GM19238 (cell line): Measurements from ENCODE around the gene SS18L1.

Experiments
- DNase-seq: peaks from one replicate; pipeline ENCODE4 v3.0.0; 2011; ENCODE audit warnings: low spot score; ENCODE audit not compliant: insufficient read length

Gene SS18L1

DNA sequence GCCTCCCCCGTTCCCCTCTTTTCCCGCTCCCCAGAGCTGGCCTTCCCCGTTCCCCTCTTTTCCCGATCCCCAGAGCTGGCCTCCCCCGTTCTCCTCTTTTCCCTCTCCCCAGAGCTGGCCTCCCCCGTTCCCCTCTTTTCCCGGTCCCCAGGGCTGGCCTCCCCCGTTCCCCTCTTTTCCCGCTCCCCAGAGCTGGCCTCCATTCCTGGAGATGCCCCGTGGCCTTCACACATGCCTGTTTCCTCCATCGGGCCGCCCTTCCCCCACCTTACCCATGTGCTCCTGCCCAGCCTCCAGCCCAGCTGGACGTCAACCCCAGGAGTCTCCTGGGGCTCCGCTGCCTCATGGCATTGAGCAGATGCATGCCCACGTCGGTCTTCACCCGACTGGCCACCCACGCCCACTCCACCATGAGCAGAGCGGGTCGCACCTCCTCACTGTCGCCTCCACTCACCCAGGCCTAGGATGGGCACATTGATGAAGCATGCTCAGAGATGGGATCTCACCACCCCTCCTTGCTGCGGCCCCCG lies 8.3 kb downstream of the SS18L1 start:
- no peak for DNase-seq

DNA sequence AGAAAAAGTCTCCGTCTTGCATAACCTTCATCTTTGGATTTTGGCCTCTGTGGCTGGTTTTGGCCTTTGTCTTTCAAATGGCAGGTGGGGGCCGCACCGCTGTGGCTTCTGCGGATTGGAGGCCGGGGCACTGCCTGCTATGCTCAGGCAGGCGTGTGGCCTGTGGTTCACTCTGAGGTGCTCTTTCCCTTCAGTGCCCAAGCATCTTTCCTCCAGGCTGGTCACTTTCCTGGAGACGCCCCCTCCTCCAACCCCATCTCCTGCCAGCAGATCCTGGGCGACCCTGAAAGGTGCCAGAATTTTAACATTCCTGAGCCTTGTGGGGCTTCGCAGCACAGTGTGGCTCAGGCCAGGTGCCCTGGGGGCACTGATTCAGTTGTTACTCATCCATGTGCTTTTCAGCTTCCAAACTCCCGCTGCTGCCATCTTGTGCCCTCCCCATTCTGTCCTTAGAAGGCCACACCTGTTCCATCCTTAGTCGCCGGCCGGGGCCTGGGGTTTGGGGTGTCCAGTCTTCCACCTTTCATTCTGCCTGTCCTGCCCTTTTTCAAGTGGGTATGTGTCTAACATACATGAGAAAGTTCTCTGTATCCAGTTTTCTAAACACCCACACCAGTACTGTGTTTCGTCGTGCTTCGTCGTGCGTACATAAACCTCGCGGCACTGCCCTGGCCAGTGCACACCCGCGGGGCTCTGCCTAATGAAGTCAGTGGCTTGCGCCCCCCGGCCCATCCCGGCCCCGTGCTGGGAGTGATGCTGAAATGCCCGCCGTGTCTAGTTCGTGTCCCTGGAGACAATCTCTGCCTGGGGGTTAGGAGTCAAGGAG lies 12.1 kb downstream of the SS18L1 start:
- no peak for DNase-seq

GRCh38 chr20:62156254-62156556 lies 12.6 kb downstream of the SS18L1 start:
- DNase-seq, result no peak

DNA sequence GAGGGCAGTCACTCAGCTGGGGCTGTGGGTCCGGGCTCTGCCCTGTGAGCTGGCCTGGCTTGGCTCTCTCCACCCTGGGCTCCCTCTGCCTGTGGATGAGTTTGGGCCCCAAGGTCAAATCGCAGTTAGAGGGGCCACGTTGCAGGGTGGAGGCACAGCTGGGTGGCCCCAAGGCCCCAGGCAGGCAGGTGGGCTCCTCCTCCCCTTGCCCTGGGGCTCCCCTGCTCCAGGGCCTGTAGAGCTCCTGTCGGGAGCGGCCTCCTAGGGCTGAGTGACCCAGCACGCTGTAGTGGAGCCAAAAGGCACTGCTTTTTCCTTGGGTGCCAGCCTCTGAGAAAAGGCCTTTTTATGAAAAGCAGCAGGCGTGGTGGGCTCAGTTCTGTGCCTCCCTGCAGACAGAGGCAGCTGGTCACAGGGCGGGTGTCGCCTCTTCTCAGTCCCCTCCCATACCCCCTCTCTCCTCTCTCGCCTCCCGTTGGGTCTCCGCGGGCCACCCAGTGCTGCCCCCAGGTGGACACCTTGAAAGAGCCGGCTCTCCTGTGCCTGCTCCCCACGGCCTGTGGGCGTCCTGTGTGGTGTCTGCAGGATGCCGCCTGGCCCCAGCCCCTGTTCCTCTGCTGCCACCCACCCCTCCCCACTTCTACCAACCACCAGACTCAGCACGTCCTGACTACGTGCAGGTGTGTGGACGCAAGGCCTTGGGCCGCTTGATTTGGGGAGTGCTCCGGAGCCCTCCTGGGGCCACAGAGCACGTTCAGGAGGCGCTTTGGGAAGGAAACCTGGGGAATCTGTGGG lies 13.2 kb downstream of the SS18L1 start:
- DNase-seq, result peak; percentile 82

DNA sequence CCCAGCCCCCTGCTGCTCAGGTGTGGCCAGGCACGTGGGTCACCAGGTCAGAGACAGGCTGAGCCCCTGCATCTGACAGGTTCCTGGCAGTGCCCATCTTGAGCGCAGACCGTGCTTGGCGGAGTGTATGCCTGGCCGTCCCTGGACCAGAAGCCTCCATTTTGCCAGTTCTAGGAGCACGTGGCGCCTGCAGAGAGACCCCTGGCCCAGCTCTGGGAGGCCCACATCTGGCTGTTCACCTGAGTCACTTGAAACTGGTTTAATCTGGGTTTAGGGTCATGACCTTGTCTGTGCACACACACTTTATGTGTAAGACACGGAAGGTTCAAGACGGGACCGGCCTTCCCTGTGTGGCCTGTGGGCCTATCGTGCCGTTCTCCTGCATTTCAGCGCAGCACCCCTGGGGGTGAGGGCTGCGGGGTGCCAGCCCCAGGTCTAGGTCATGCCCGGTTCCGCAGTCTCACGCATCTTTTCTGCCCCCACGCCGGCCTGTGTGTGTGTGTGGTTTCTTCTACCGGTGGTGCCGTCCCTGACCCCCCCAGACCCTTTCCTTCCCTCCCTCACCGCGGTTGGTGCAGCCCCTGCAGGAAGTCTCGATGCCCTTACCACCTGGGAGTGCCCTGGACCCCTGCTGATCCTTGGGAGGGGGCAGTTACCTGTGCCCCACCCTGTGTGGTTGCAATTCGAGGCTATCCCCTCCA lies 14.0 kb downstream of the SS18L1 start:
- no peak for DNase-seq

GRCh38 chr20:62158088-62158400 lies 14.5 kb downstream of the SS18L1 start:
- DNase-seq, result no peak

- DNase-seq, result no peak
Observed at GRCh38 chr20:62158541-62158940, 15.0 kb downstream of the SS18L1 start.

DNA sequence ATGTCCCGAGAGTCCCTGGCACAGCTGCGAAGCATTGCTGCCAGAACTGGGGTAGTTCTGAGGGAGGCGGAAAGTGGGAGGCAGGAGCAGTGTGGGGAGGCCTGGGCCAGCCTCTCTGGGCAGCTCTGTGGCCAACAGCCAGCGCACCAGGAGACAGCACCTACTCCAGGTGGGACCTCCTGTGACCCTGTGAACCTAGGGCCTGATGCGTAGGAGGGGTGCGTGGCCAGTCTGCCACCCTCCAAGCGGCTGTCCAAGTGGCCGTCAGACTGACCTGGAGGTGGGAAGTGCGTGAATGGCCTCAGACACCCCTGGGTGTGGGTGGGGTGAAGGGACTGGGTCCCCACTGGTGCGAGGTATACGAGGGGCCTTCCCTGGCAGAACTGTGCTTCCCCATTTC lies 15.5 kb downstream of the SS18L1 start:
- DNase-seq, result no peak

DNA sequence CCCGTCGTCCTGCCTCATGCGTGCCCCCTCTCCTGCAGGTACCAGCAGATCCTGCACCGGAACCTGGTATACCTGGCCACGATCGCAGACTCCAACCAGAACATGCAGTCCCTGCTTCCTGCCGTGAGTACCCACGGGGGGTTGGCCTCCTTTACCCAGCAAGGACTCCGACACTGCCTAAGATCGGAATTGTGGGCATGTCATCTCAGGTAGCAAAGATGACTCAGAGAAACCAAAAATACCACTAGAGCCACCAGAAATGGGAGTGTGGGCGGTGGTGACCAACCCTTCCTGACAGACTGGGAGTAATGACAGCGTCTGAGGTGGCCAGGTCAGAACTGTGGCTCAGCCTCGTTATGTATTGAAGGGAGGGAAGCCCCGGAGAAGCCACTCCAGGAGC lies 16.3 kb downstream of the SS18L1 start:
- no peak for DNase-seq

GRCh38 chr20:62160253-62160652 lies 16.7 kb downstream of the SS18L1 start:
- DNase-seq, result no peak

GRCh38 chr20:62160876-62161275 lies 17.3 kb downstream of the SS18L1 start:
- DNase-seq, result no peak

DNA sequence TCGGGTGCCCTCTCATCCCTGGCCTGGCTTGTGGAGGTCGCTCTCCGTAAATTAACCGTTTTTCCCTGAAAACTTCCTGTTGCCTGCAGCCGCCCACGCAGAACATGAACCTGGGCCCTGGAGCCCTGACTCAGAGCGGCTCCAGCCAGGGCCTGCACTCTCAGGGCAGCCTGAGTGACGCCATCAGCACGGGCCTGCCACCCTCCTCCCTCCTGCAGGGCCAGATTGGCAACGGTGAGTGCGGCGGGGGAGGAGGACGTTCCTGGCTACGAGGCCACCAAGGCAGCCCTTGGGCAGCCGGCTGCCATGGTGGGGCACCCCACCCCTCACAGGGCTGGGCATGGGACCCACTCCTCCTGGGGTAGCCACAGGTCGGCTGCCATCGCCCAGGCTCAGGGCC lies 17.8 kb downstream of the SS18L1 start:
- no peak for DNase-seq

DNA sequence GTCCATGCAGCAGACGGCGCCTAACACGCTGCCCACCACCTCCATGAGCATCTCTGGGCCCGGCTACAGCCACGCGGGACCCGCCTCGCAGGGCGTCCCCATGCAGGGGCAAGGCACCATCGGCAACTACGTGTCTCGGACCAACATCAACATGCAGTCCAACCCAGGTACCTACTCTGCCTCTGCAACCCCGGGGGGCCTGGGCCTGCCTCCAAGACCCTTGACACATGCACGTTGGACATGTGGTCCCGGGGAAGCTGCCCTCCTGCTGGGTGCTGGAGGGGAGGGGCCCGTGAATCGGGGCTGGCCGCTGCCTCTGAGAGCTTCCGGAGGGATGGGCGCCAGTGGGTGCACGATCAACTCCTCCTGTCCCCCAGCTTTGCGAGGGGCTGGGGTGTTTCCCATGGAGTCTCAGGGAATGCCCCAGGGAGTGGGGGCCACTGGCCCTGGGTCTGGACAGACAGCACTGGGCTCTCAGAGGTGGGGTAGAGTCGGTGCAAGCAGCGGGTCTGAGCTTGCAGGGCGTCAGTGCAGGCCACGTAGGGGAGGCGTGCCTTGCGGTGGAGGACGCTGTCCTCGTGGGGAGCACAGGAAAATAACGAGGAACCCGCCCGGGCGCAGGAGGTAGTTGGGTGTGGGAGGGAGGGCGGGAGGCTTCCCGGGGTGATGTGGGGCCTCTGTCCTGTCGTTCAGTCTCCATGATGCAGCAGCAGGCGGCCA lies 19.4 kb downstream of the SS18L1 start:
- no peak for DNase-seq

GRCh38 chr20:62163485-62163865 lies 19.9 kb downstream of the SS18L1 start:
- no peak for DNase-seq

DNA sequence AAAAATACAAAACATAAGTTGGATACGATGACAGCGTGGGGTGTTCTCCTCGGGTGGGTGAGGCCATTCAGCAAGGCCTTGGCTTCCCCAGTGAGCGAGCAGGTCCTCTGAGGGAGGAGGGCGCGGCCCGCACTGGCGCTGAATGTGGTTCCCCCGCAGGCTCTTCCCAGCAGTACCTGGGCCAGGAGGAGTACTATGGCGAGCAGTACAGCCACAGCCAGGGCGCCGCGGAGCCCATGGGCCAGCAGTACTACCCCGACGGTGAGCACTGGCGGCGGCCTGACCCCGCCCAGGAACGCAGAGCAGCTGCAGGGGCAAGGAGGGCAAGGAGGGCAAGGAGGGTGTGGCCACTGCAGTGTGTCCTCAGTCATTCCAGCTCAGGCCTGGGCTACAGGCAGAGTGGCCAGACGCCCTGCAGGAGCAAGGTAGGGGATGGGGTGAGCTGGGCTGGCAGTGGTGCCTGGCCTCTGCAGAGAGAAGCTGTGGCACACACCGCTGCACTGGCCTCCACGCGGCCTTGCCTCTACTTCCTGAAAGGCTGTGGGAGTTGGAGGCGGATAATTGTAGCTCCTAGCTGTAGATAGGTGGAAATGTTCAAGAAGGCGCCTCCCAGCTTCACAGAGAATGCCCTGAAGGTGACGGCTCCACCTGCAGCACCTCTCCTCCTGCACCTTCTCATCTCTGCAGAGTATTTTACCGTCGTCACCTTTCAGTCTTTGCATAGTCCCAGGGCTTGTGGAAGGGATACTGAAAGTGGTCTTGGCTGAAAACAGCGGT lies 20.6 kb downstream of the SS18L1 start:
- DNase-seq, result no peak

DNA sequence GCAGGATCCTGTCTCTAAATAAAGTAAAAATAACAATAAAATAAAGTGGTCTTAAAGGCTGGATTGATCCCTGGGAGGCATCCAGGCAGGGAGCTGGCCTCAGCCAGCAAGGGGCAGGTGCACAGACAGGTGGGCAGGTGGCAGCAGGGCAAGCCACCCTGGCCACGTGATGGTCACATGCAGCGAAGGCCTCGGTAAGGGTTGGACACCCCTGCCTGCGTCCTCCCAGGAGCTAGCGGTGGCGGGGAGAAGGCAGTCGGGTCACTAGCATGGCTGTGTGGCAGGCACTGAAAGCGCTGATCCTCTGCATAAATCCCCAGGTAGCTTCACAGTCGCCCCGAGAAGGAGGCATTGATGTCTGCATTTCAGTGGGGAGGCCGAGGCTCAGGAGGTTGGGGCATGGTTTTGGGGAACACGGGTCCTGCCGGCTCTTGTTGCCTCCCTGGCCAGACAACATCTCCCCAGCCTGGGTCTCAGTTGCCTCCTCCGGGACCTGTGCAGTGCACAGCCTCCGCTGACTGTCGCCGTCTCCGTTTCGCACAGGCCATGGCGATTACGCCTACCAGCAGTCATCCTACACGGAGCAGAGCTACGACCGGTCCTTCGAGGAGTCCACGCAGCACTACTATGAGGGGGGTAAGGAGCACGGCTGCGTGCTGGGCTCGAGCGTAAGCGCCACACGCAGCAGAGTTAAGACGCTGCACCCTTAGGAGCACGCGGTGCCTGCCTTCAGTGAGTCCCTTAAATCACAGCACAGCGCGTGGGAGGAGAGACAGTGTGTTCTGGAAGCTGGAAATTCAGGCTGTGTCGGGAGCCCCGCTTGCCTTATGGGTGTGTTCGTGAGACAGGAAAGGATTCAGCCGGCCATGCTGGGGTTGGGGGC lies 21.6 kb downstream of the SS18L1 start:
- DNase-seq, result no peak

DNA sequence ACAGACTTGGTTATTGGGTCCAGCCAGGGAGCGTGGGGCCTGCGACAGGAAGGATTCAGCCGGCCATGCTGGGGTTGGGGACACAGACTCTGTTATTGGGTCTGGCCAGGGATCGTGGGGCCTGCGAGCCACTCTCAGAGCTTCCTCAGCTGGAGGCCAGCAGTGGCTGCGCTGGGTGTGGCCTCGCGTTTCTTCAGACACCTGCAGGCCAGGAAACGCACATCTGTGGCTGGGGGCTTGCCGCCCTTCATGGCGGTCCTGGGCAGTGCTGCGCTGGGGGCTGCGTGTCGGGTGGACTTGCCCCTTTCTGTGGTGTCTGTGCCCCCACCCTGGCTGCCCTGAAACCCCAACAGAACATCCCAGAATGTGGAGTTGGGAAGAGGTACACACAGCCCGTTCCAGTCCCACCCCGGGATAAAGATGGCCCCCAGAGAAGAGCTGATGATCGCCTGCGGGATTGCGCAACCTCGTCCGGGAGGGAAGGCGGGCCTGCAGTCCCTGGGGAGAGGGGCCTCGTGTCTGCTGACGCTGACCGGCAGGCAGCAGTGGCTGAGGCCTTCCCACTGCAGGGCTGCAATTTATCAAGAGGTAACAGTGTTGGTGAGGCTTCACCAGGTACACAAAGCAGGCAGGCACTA lies 22.3 kb downstream of the SS18L1 start:
- DNase-seq, result no peak

DNA sequence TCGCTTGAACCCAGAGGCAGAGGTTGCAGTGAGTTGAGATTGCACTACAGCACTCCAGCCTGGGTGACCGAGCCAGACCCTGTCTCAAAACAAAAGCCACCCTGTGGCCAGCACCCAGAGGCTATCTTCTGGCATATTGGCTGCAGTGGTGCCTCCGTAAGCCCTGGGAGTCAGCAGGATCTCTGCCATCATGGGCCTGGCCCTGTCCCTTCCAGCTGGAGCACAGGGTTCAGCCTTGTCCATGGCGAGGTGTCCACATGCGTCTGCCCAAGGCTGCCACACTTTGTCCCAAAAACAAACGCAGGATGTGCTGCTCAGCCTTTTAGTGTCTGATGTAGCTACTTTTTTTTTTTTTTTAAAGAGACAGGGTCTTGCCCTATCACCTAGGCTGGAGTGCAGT lies 23.9 kb downstream of the SS18L1 start:
- no peak for DNase-seq

- no peak for DNase-seq
Observed at GRCh38 chr20:62168061-62168460, 24.5 kb downstream of the SS18L1 start.
